ENCODE results near the gene AP1AR. TPM values are rescaled to one million over a fixed set of nuclear protein-coding genes. Genes with fewer than 3 reads are reported as not detected.
A peak's percentile ranks its signal among the peaks of the same experiment; 100 is the strongest.

AP1AR gene
- total RNA-seq, 4 donors from 2014 or later = 13.4 to 22.7 (median 15.6) TPM

- TF ChIP-seq POLR2AphosphoS5 (IDR thresholded peaks at IDR 0.05) (no peak), CTCF (IDR thresholded peaks at IDR 0.05) (no peak), EP300 (IDR thresholded peaks at IDR 0.05) (no peak), POLR2A (IDR thresholded peaks at IDR 0.05) (no peak)
- H3K27me3 ChIP-seq = no peaks in the 10 kb centered on the region
- whole genome bisulfite sequencing = 69% methylated on average over 4 of the region's 4 CpGs
- no peaks in the 10 kb centered on the region for H3K36me3 ChIP-seq
- no peaks in the 10 kb centered on the region for H3K9me3 ChIP-seq
- H3K4me1 ChIP-seq = peaks cover 2% of the 10 kb centered on the region
- no peak for DNase-seq (ENCODE audit: low spot score in 2 of 2)
- H3K4me3 ChIP-seq = no peak overlapping the region
- H3K27ac ChIP-seq = no peak overlapping the region
Observed at GRCh38 chr4:112225157-112225556, 6.4 kb upstream of the AP1AR start.

GRCh38 chr4:112230879-112231778 is 458 bp upstream of the AP1AR start:
- Histone ChIP-seq H3K9me3 (no peaks in the 10 kb centered on the region), H3K27me3 (no peaks in the 10 kb centered on the region), H3K36me3 (no peaks in the 10 kb centered on the region), H3K27ac (peak overlapping the region; percentile 94), H3K4me3 (peak overlapping the region; percentile 81), H3K4me1 (peaks cover 38% of the 10 kb centered on the region)
- DNase-seq (ENCODE audit: low spot score in 2 of 2) = peak; percentile 98
- under 1% methylated on average over 30 of the region's 52 CpGs for WGBS
- TF ChIP-seq EP300 (IDR thresholded peaks at IDR 0.05) = no peak
- TF ChIP-seq POLR2A (IDR thresholded peaks at IDR 0.05) = no peak
- no peak for TF ChIP-seq CTCF (IDR thresholded peaks at IDR 0.05)
- peak in 2 of 3 donors; percentile 16 to 78 for TF ChIP-seq POLR2AphosphoS5 (IDR thresholded peaks at IDR 0.05)

- 53% methylated on average over 3 of the region's 3 CpGs for WGBS
- Histone ChIP-seq H3K4me3 (no peak overlapping the region), H3K27me3 (no peaks in the 10 kb centered on the region), H3K27ac (no peak overlapping the region), H3K36me3 (no peaks in the 10 kb centered on the region), H3K9me3 (no peaks in the 10 kb centered on the region), H3K4me1 (peaks cover 37% of the 10 kb centered on the region)
- TF ChIP-seq POLR2AphosphoS5 (IDR thresholded peaks at IDR 0.05) = no peak
- TF ChIP-seq CTCF (IDR thresholded peaks at IDR 0.05) = peak; percentile 57 to 74
- TF ChIP-seq EP300 (IDR thresholded peaks at IDR 0.05) = no peak
- no peak for TF ChIP-seq POLR2A (IDR thresholded peaks at IDR 0.05)
- no peak for DNase-seq (ENCODE audit: low spot score in 2 of 2)
Observed at GRCh38 chr4:112234952-112235609, 3.5 kb downstream of the AP1AR start.

GRCh38 chr4:112236040-112236439 is 4.5 kb downstream of the AP1AR start:
- TF ChIP-seq POLR2A (IDR thresholded peaks at IDR 0.05) (no peak), CTCF (IDR thresholded peaks at IDR 0.05) (no peak), POLR2AphosphoS5 (IDR thresholded peaks at IDR 0.05) (no peak), EP300 (IDR thresholded peaks at IDR 0.05) (no peak)
- Histone ChIP-seq H3K4me3 (no peak overlapping the region), H3K36me3 (no peaks in the 10 kb centered on the region), H3K4me1 (peaks cover 29% of the 10 kb centered on the region), H3K9me3 (no peaks in the 10 kb centered on the region), H3K27me3 (no peaks in the 10 kb centered on the region), H3K27ac (no peak overlapping the region)
- no peak for DNase-seq (ENCODE audit: low spot score in 2 of 2)
- 89% methylated on average over 2 of the region's 2 CpGs for WGBS

- no peak for TF ChIP-seq CTCF (IDR thresholded peaks at IDR 0.05)
- no peak for TF ChIP-seq POLR2AphosphoS5 (IDR thresholded peaks at IDR 0.05)
- no peak for TF ChIP-seq POLR2A (IDR thresholded peaks at IDR 0.05)
- no peak for TF ChIP-seq EP300 (IDR thresholded peaks at IDR 0.05)
- no peak for DNase-seq (ENCODE audit: low spot score in 2 of 2)
- Histone ChIP-seq H3K4me3 (no peak overlapping the region), H3K27ac (no peak overlapping the region), H3K4me1 (peaks cover 12% of the 10 kb centered on the region), H3K27me3 (no peaks in the 10 kb centered on the region), H3K9me3 (no peaks in the 10 kb centered on the region), H3K36me3 (no peaks in the 10 kb centered on the region)
- WGBS = 99% methylated on average over 2 of the region's 2 CpGs
Observed at GRCh38 chr4:112238833-112239232, 7.2 kb downstream of the AP1AR start.

Data from suprapubic skin (tissue), 4 donors.